Measurements from ENCODE around the gene MFGE8. TPM values are rescaled to one million over a fixed set of nuclear protein-coding genes. Genes with fewer than 3 reads are reported as not detected.

The MFGE8 gene, protein sequence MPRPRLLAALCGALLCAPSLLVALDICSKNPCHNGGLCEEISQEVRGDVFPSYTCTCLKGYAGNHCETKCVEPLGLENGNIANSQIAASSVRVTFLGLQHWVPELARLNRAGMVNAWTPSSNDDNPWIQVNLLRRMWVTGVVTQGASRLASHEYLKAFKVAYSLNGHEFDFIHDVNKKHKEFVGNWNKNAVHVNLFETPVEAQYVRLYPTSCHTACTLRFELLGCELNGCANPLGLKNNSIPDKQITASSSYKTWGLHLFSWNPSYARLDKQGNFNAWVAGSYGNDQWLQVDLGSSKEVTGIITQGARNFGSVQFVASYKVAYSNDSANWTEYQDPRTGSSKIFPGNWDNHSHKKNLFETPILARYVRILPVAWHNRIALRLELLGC
- total RNA-seq, result 41.0 and 41.9 TPM in 2 replicates

DNA sequence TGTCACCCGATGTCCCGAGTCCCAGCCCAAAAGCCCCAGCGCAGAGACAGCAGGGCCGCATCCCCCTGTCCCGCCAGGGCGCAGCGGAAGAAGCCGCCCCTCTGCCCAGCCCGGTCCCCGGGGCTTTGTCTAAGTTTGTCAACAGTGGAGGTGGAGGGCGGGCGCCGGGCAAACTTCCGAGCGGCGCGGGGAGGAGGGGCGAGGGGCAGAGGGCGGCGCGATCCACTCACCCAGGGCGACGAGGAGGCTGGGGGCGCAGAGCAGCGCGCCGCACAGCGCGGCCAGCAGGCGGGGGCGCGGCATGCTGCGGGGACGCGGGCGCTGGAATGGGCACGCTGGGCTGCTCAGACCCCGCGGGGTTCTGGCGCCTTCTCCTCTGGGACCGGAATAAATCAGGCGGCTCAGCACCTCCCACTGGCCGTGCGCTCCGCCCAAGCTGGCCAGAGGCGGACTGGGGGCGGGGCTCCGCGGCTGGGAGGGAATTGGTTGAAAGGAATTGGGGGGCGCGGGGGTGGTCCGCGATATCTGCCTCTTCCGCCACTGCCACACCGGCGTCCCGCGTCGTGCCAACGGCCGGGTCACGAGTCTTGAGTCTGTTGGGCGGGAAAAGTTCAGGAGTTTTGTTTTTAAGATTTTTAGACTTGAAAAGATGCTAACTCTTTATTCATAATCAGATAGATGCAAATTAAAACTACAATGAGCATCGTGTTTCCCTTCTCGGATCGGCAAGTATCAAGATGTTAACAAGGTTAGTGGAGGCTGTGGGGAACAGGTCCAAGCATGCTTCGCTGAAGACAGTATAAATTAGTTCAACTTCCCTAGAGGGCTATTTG lies at the start of gene MFGE8:
TSS of gene MFGE8 (minus strand) at position 363 of the 833 bp plus-strand sequence. CDS start at position 303, 60 bp downstream.

DNA sequence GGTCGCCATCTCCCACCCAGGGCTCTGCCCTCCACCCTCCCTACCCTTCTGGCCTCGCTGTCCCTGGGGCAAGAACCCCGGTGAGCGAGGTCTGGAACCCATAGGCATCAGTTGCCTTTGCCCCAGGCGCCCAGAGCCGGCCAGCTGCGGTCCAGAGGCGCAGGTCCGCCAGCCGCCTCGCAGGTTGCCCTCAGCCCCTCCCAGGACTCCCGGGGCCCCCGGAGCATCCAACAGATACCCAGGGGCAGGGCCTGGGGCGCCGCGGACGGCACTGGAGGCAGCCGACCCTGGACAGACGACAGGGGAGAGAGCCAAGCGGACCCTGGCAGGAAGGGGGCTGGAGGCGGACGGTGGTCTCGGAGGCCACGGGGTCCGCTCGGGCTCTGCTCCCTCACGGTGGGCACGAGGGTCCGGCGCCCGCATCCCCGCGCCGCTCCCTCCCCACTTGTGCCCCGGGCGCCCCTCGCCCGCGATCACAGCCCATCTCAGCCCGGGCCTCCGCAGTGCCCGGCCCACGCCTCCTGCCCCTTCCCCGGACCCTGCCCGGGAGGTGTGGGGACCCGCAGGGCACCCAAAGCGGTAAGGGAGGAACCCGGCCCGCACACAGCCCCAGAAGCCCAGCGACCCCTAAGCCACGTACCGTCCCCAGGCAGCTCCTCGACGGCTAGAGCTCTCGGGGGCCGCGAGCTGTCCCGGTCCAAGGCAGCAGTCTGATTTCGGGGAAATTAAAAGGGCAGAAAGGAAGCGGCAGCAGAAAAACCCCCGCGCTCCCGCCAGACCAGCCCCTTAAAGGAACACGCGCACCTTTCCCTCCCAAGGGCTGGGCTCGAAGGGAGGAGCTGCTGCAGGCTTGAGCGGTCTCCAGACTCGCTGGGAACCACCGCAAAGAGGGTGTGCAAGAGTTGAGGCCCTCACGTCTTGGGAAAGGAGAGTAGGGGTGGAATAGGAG lies 18.1 kb downstream of the MFGE8 start, which contains the start of gene HAPLN3:
TSS of gene HAPLN3 (minus strand) at position 726 of the 949 bp plus-strand sequence. CDS start 8,246 bp downstream, outside the sequence.

Other genes starting within 250 kb of the MFGE8 start
- not detected in 2 replicates for gene ACAN, start 109.9 kb downstream of the MFGE8 start, total RNA-seq
- gene HAPLN3, start 17.8 kb downstream of the MFGE8 start, total RNA-seq, result 8.1 and 9.0 TPM in 2 replicates
- gene ABHD2, start 175.1 kb upstream of the MFGE8 start, total RNA-seq, result 24.4 and 35.3 TPM in 2 replicates

All from epithelial cell of umbilical artery (primary cell).